Measurements from ENCODE around the gene AK1. TPM values are rescaled to one million over a fixed set of nuclear protein-coding genes. Genes with fewer than 3 reads are reported as not detected.

Gene AK1
- total and polyA plus RNA-seq, 2 experiments from 2014 or later = 16.2 to 35.5 TPM

GRCh38 chr9:127873886-127874285 is 3.6 kb downstream of the AK1 start (continued):
- TF ChIP-seq ETS1 (IDR thresholded peaks at IDR 0.05) (no peak), ZNF114 (CRISPR knock-in tag; IDR thresholded peaks at IDR 0.05) (no peak), REST (IDR thresholded peaks at IDR 0.05; ENCODE audit: unreplicated experiment) (no peak)

GRCh38 chr9:127873223-127873691 is 4.2 kb downstream of the AK1 start:
- no peaks in the 10 kb centered on the region for H3K36me3 ChIP-seq (ENCODE audit: insufficient read depth)
- ATAC-seq (no peak), DNase-seq (ENCODE audit: low spot score) (no peak)
- no peak overlapping the region for H3K27ac Mint-ChIP-seq
- no peaks in the 10 kb centered on the region for H4K20me1 ChIP-seq (replicated peaks; ENCODE audit: insufficient read depth)
- 0 out of 2 replicates have a peak, but pooled peaks cover 6% of the 10 kb centered on the region for H3K27me3 ChIP-seq (ENCODE audit: insufficient read depth)
- H3K27ac ChIP-seq (ENCODE audit: low read depth) = no peak overlapping the region
- no peaks in the 10 kb centered on the region for H3K9me3 Mint-ChIP-seq
- H3F3A ChIP-seq (replicated peaks; ENCODE audit: low read depth) = peaks cover 7% of the 10 kb centered on the region; the same call in 1 of the 2 replicates
- no peaks in the 10 kb centered on the region for H3K36me3 Mint-ChIP-seq (ENCODE audit: low read depth)
- H3K9me2 ChIP-seq (ENCODE audit: insufficient read depth) = no peaks in the 10 kb centered on the region
- no peak overlapping the region for H3K4me3 Mint-ChIP-seq
- no peak overlapping the region for H2AFZ ChIP-seq
- H3K4me2 ChIP-seq = no peak overlapping the region
- no peak overlapping the region for H3K4me3 ChIP-seq
- H3K4me1 Mint-ChIP-seq = peaks cover 18% of the 10 kb centered on the region
- no peaks in the 10 kb centered on the region for H3K79me2 ChIP-seq (replicated peaks; ENCODE audit: insufficient read depth)
- H3K4me1 ChIP-seq (ENCODE audit: insufficient read depth) = peaks cover 5% of the 10 kb centered on the region
- H3K27me3 Mint-ChIP-seq (ENCODE audit: insufficient read depth, low read depth, poor library complexity) = peaks cover 24% of the 10 kb centered on the region
- TF ChIP-seq EZH2 (IDR thresholded peaks at IDR 0.05; ENCODE audit: low read depth, unreplicated experiment) = no peak
- TF ChIP-seq ZNF462 (CRISPR knock-in tag; IDR thresholded peaks at IDR 0.05) = no peak
- TF ChIP-seq ETS1 (IDR thresholded peaks at IDR 0.05) = no peak
- no peak for TF ChIP-seq ZNF331 (CRISPR knock-in tag; IDR thresholded peaks at IDR 0.05; ENCODE audit: low read depth)
- TF ChIP-seq CREB1 (CRISPR knock-in tag; IDR thresholded peaks at IDR 0.05; ENCODE audit: low read depth) = no peak
- no peak for TF ChIP-seq ZNF114 (CRISPR knock-in tag; IDR thresholded peaks at IDR 0.05)
- no peak for TF ChIP-seq NANOG (IDR thresholded peaks at IDR 0.05; ENCODE audit: borderline replicate concordance)
- no peak for TF ChIP-seq STAT1 (IDR thresholded peaks at IDR 0.05; ENCODE audit: unreplicated experiment)
- no peak for TF ChIP-seq POLR2AphosphoS5 (IDR thresholded peaks at IDR 0.05; ENCODE audit: low read depth)
- no peak; a peak in 1 of 4 replicates for TF ChIP-seq CTCF (conservative IDR thresholded peaks at IDR 0.05; ENCODE audit: low read depth in 2 of 2)

Measured in GM23338 (cell line).